Measurements from ENCODE around the gene AGBL1.

Gene AGBL1

GRCh38 chr15:86756688-86757087 is 677.0 kb downstream of the AGBL1 start:
- no peak for DNase-seq

GRCh38 chr15:86759800-86760523 is 680.3 kb downstream of the AGBL1 start:
- no peak for DNase-seq

- no peak for DNase-seq
Measured at GRCh38 chr15:86762874-86763273, 683.2 kb downstream of the AGBL1 start.

GRCh38 chr15:86764021-86764420 is 684.4 kb downstream of the AGBL1 start:
- DNase-seq, result no peak

- DNase-seq, result no peak
Measured at GRCh38 chr15:86765281-86765680, 685.6 kb downstream of the AGBL1 start.

- no peak for DNase-seq
Measured at GRCh38 chr15:86772369-86773059, 692.8 kb downstream of the AGBL1 start.

GRCh38 chr15:86773736-86774135 is 694.1 kb downstream of the AGBL1 start:
- DNase-seq, result no peak

- no peak for DNase-seq
Measured at GRCh38 chr15:86776145-86776544, 696.5 kb downstream of the AGBL1 start.

GRCh38 chr15:86796521-86796920 is 716.9 kb downstream of the AGBL1 start:
- DNase-seq, result no peak

- no peak for DNase-seq
Measured at GRCh38 chr15:86797135-86797534, 717.5 kb downstream of the AGBL1 start.

GRCh38 chr15:86799226-86799625 is 719.6 kb downstream of the AGBL1 start:
- no peak for DNase-seq

- no peak for DNase-seq
Measured at GRCh38 chr15:86802244-86802643, 722.6 kb downstream of the AGBL1 start.

GRCh38 chr15:86804406-86804805 is 724.7 kb downstream of the AGBL1 start:
- DNase-seq, result no peak

- DNase-seq, result no peak
Measured at GRCh38 chr15:86810329-86810728, 730.7 kb downstream of the AGBL1 start.

- DNase-seq, result no peak
Measured at GRCh38 chr15:86813892-86814291, 734.2 kb downstream of the AGBL1 start.

- DNase-seq, result no peak
Measured at GRCh38 chr15:86829245-86829644, 749.6 kb downstream of the AGBL1 start.

GRCh38 chr15:86830304-86830703 is 750.6 kb downstream of the AGBL1 start:
- no peak for DNase-seq

- DNase-seq, result no peak
Measured at GRCh38 chr15:86833595-86833994, 753.9 kb downstream of the AGBL1 start.

- DNase-seq, result no peak
Measured at GRCh38 chr15:86834115-86834863, 754.6 kb downstream of the AGBL1 start.

- no peak for DNase-seq
Measured at GRCh38 chr15:86837294-86838061, 757.8 kb downstream of the AGBL1 start.

- DNase-seq, result no peak
Measured at GRCh38 chr15:86839502-86839901, 759.8 kb downstream of the AGBL1 start.

GRCh38 chr15:86840996-86841395 is 761.3 kb downstream of the AGBL1 start:
- DNase-seq, result no peak

GRCh38 chr15:86842199-86842598 is 762.5 kb downstream of the AGBL1 start:
- no peak for DNase-seq
